Mesenteric fat pad (tissue), 1 donor: Measurements from ENCODE around the gene PTGES3L. TPM values are rescaled to one million over a fixed set of nuclear protein-coding genes. Genes with fewer than 3 reads are reported as not detected.
"Not testable (repeated sequence)": the region's sequence is repeated elsewhere in the genome, so short reads cannot be mapped to it uniquely, and the experiment has no call there.

Experiments used
- DNase-seq: peaks from one replicate; pipeline ENCODE4 v3.0.0-alpha.2; 2020; ENCODE audit warnings: low spot score
- total RNA-seq: library from RNA; stranded (reverse); fragmentation: NEBNext Ultra II Directional; extraction: Animal tissue kit (Norgen Biotek cat#: 25700); gene quantifications from one replicate; pipeline ENCODE4 v1.2.1, GENCODE V29; 2021
- donor health status: DM: yes; HTN: yes; CAD: no.

The PTGES3L gene
- total RNA-seq, 1 donor from 2014 or later: not detected

DNA sequence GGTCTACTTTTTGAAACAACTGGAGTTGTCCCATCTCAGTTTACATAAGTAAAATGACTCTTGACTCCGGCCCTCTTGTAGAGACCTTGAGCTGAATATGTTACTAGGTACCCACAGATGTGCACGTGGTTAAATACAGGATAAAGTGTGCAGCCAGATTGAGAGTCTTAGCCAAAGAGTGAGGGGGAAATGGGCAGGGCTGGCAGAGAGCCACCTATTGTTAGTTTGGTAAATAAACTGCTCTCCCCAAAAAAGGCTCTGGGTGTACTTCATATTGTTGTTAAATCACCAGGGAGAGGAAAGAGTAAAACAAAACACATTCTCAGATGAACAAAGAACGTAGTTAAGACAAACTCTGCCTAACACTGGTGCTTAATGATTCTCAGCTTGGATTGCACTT is 59.0 kb downstream of the PTGES3L start:
- DNase-seq: no peak

DNA sequence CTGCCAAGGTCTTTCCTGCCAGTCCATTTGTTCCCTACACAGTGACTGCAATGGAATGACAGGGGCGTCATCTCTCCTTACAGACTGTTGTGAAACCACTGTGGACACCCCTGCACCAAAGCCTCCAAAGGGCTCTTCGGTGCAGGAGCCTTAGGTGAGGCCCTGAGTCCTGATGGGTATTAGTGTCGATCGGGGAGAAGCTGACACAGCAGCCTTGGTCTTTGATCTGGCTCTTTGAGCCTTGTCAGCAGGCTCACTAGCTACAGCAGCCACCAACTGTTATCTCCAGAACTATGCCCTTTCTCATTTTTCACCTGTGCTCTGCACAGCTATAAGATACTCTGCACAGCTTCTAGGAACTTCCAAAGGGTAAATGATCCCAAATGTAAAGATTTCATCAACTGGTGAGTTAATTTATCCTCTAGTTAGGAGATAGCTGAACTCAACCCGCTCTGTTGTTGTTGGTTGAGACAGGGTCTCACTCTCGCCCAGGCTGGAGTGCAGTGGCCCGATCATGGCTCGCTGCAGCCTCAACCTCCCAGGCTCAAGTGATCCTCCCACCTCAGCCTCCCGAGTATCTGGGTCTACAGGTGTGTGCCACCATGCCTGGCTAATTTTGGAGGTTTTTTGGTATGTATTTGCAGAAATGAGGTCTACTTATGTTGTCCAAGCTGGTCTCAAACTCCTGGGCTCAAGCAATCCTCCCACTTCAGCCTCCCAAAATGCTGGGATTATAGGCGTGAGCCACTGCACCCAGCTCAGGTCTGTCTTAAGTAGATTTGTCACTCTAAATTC is 59.6 kb downstream of the PTGES3L start:
- no peak for DNase-seq

DNA sequence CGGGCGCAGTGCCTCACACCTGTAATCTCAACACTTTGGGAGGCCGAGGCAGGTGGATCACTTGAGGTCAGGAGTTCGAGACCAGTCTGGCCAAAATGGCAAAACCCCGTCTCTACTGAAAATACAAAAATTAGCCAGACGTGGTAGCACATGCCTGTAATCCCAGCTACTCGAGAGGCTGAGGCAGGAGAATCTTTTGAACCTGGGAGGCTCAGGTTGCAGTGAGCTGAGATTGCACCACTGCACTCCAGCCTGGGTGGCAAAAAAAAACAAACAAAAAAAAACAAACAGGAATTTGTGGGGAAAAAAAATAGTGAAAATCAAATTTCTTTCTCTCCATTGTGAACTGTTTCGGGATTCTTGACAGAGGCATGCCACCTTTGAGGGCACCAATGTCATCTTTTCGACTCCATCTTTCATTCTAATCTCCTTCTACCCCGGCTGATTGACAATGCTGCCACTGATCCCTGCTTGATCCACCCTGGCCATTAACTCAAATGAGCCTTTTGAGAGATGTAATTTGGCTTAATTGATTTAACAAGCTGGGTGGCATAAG is 60.3 kb downstream of the PTGES3L start:
- DNase-seq: not testable (repeated sequence)

DNA sequence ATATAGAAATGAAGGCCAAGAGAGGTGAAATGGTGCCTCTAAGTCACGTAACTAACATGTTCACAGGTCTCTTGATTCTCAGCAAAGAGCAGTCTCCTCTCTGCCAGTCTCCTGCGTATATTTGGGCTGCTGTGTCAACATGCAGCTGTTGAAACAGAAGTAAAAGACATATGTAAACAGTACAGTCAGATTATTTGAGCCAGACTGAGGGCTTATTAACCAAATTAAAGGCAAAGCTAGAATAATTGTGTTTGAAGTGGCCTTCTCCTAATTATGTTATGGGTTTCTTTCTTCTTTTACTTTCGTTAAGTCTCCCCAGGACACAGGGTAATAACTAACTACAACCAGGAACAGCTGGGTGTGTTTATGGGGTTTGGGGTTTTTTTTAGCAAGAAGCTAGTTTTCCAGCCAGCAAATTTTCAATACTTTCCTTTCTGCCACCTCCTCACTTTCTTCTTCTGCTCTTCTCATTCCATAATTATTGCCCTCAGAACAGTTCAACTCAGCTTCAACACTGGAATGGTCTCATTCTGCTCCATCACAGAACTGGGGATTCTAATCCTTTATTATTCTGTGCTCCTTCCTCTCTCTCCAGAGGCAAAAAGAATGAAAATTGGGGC is 60.9 kb downstream of the PTGES3L start:
- DNase-seq: no peak

Other genes starting within 250 kb of the PTGES3L start
- gene EZH1, start 235.0 kb downstream of the PTGES3L start, total RNA-seq: 50.5 TPM
- gene RAMP2, start 218.9 kb downstream of the PTGES3L start, total RNA-seq: 58.2 TPM
- gene VPS25, start 206.6 kb downstream of the PTGES3L start, total RNA-seq: 41.1 TPM
- not detected for gene WNK4, start 199.5 kb downstream of the PTGES3L start, total RNA-seq
- gene COA3, start 181.4 kb downstream of the PTGES3L start, total RNA-seq: 56.7 TPM
- gene CNTD1, start 181.2 kb downstream of the PTGES3L start, total RNA-seq: not detected
- gene BECN1, start 155.8 kb downstream of the PTGES3L start, total RNA-seq: 82.0 TPM
- 144 TPM for gene PSME3, start 146.7 kb downstream of the PTGES3L start, total RNA-seq
- gene AOC2, start 135.5 kb downstream of the PTGES3L start, total RNA-seq: 10.5 TPM
- gene AOC3, start 128.9 kb downstream of the PTGES3L start, total RNA-seq: 528 TPM
- gene G6PC1, start 79.3 kb downstream of the PTGES3L start, total RNA-seq: not detected
- 39.2 TPM for gene AARSD1, start 15.6 kb downstream of the PTGES3L start, total RNA-seq
- 10.6 TPM for gene RUNDC1, start 485 bp upstream of the PTGES3L start, total RNA-seq
- 838 TPM for gene RPL27, start 18.3 kb upstream of the PTGES3L start, total RNA-seq
- gene IFI35, start 26.7 kb upstream of the PTGES3L start, total RNA-seq: 33.5 TPM
- gene VAT1, start 42.3 kb upstream of the PTGES3L start, total RNA-seq: 315 TPM
- 0.45 TPM for gene RND2, start 45.2 kb upstream of the PTGES3L start, total RNA-seq
- gene BRCA1, start 145.3 kb upstream of the PTGES3L start, total RNA-seq: 3.4 TPM
- 57.1 TPM for gene NBR1, start 191.1 kb upstream of the PTGES3L start, total RNA-seq
- 25.4 TPM for gene TMEM106A, start 231.8 kb upstream of the PTGES3L start, total RNA-seq
- gene CCDC200, start 248.5 kb upstream of the PTGES3L start, total RNA-seq: not detected